ENCODE measurements around the gene CEP135. TPM values are rescaled to one million over a fixed set of nuclear protein-coding genes. Genes with fewer than 3 reads are reported as not detected.
"Not testable (repeated sequence)": the region's sequence is repeated elsewhere in the genome, so short reads cannot be mapped to it uniquely, and the experiment has no call there.

CEP135 gene
- total and polyA plus RNA-seq, 2 donors (not counting 1 experiment from before 2014, with no cell fraction given): 6.4 to 41.0 TPM

GRCh38 chr4:56067826-56068225, 119.1 kb downstream of the CEP135 start:
- Mint-ChIP-seq H3K27ac (no peak overlapping the region), H3K27me3 (peaks cover 4% of the 10 kb centered on the region), H3K4me3 (no peak overlapping the region), H3K4me1 (no peaks in the 10 kb centered on the region), H3K9me3 (ENCODE audit: insufficient read depth) (no peaks in the 10 kb centered on the region)
- H3K9me3 ChIP-seq (ENCODE audit: control extremely low read depth in 1 of 3, control insufficient read depth in 2 of 3, insufficient read depth in 1 of 3, low read length in 2 of 3): peaks cover 0 to 2% (median 0%) of the 10 kb centered on the region in 3 donors
- no peaks in the 10 kb centered on the region for H3K4me1 ChIP-seq (ENCODE audit: control insufficient read depth in 2 of 2, insufficient read depth in 2 of 2, low read length in 2 of 2)
- DNase-seq: no peak
- no peaks in the 10 kb centered on the region for H3K36me3 ChIP-seq (replicated peaks in 1 of 2; ENCODE audit: control extremely low read depth in 1 of 2, control insufficient read depth in 1 of 2, extremely low read depth in 1 of 2, insufficient read depth in 2 of 2, low read length in 1 of 2)
- no peak overlapping the region for H3K27ac ChIP-seq (ENCODE audit: low read length in 2 of 2)
- CTCF ChIA-PET: no interaction called here
- no peaks in the 10 kb centered on the region for H4K20me1 ChIP-seq (ENCODE audit: control insufficient read depth, insufficient read depth, low read length, poor library complexity, severe bottlenecking)
- no peak overlapping the region for H3K4me2 ChIP-seq (replicated peaks; ENCODE audit: low read depth, low read length, poor library complexity, severe bottlenecking)
- WGBS (ENCODE audit: insufficient coverage): 77% methylated on average over 3 of the region's 6 CpGs
- no peak overlapping the region for H3K4me3 ChIP-seq (ENCODE audit: control extremely low read depth in 1 of 5, extremely low read depth in 1 of 5, insufficient read depth in 1 of 5, low read depth in 2 of 5, low read length in 4 of 5)
- TF ChIP-seq EZH2 (IDR thresholded peaks at IDR 0.05; ENCODE audit: borderline replicate concordance, insufficient read depth, low read depth, low read length, poor library complexity, severe bottlenecking): no peak
- TF ChIP-seq CTCF (IDR thresholded peaks at IDR 0.05): no peak
- no peak for ATAC-seq (ENCODE audit: low read depth)
- no peak overlapping the region for H3K9ac ChIP-seq (ENCODE audit: low read length)
- no peaks in the 10 kb centered on the region for H3K79me2 ChIP-seq (ENCODE audit: control insufficient read depth, insufficient read depth, low read length)
- peaks cover 0 to 3% (median 0%) of the 10 kb centered on the region in 4 experiments for H3K27me3 ChIP-seq (replicated peaks in 1 of 4; ENCODE audit: control extremely low read depth in 1 of 4, control insufficient read depth in 3 of 4, insufficient read depth in 4 of 4, low read length in 3 of 4)
- POLR2A ChIA-PET: no interaction called here
- no peak overlapping the region for H2AFZ ChIP-seq (ENCODE audit: insufficient read depth, low read depth, low read length, poor library complexity, severe bottlenecking)
- intact Hi-C loops (cut with micrococcal nuclease): no loop called here

GRCh38 chr4:56072730-56073129, 124.0 kb downstream of the CEP135 start:
- H3K4me3 ChIP-seq (ENCODE audit: control extremely low read depth in 1 of 5, extremely low read depth in 1 of 5, insufficient read depth in 1 of 5, low read depth in 2 of 5, low read length in 4 of 5); H3K27ac ChIP-seq (ENCODE audit: low read length in 2 of 2); intact Hi-C loops (cut with micrococcal nuclease); H3K4me3 Mint-ChIP-seq; H3K36me3 ChIP-seq (replicated peaks in 1 of 2; ENCODE audit: control extremely low read depth in 1 of 2, control insufficient read depth in 1 of 2, extremely low read depth in 1 of 2, insufficient read depth in 2 of 2, low read length in 1 of 2); H3K27ac Mint-ChIP-seq; POLR2A ChIA-PET; H3K4me1 ChIP-seq (ENCODE audit: control insufficient read depth in 2 of 2, insufficient read depth in 2 of 2, low read length in 2 of 2); H3K79me2 ChIP-seq (ENCODE audit: control insufficient read depth, insufficient read depth, low read length); H3K9me3 ChIP-seq (ENCODE audit: control extremely low read depth in 1 of 3, control insufficient read depth in 2 of 3, insufficient read depth in 1 of 3, low read length in 2 of 3); H3K4me2 ChIP-seq (replicated peaks; ENCODE audit: low read depth, low read length, poor library complexity, severe bottlenecking); H3K4me1 Mint-ChIP-seq; H3K27me3 ChIP-seq (replicated peaks in 1 of 4; ENCODE audit: control extremely low read depth in 1 of 4, control insufficient read depth in 3 of 4, insufficient read depth in 4 of 4, low read length in 3 of 4); DNase-seq; CTCF ChIA-PET; H4K20me1 ChIP-seq (ENCODE audit: control insufficient read depth, insufficient read depth, low read length, poor library complexity, severe bottlenecking); H2AFZ ChIP-seq (ENCODE audit: insufficient read depth, low read depth, low read length, poor library complexity, severe bottlenecking); H3K27me3 Mint-ChIP-seq; H3K9ac ChIP-seq (ENCODE audit: low read length); ATAC-seq (ENCODE audit: low read depth); H3K9me3 Mint-ChIP-seq (ENCODE audit: insufficient read depth): not testable (repeated sequence)
- WGBS (ENCODE audit: insufficient coverage): no CpG with 5 or more reads among the region's 3 CpGs
